HG03196 (cell line): ENCODE measurements around the gene IL2RA.
"Not testable (repeated sequence)": the region's sequence is repeated elsewhere in the genome, so short reads cannot be mapped to it uniquely, and the experiment has no call there.

ENCODE experiments used
- ATAC-seq: cut with Tn5 transposase; IDR thresholded peaks from one replicate; pipeline ENCODE4 v1.9.1; 2021; ENCODE audit not compliant: unreplicated experiment

IL2RA gene

GRCh38 chr10:6018422-6018821, 43.7 kb downstream of the IL2RA start:
- ATAC-seq, result no peak

GRCh38 chr10:6017781-6018354, 44.3 kb downstream of the IL2RA start:
- ATAC-seq, result no peak

GRCh38 chr10:6014241-6014761, 47.9 kb downstream of the IL2RA start:
- no peak for ATAC-seq

GRCh38 chr10:6013413-6014192, 48.6 kb downstream of the IL2RA start:
- no peak for ATAC-seq

- no peak for ATAC-seq
Observed at GRCh38 chr10:6012121-6012905, 49.9 kb downstream of the IL2RA start.

- no peak for ATAC-seq
Observed at GRCh38 chr10:6011558-6011957, 50.6 kb downstream of the IL2RA start.

GRCh38 chr10:6010569-6010968, 51.6 kb downstream of the IL2RA start:
- no peak for ATAC-seq

- no peak for ATAC-seq
Observed at GRCh38 chr10:6009961-6010360, 52.2 kb downstream of the IL2RA start.

- no peak for ATAC-seq
Observed at GRCh38 chr10:6009150-6009549, 53.0 kb downstream of the IL2RA start.

GRCh38 chr10:6008497-6009142, 53.5 kb downstream of the IL2RA start:
- no peak for ATAC-seq

- no peak for ATAC-seq
Observed at GRCh38 chr10:6006991-6007390, 55.2 kb downstream of the IL2RA start.

GRCh38 chr10:6006546-6006945, 55.6 kb downstream of the IL2RA start:
- ATAC-seq, result no peak

- ATAC-seq, result no peak
Observed at GRCh38 chr10:6005856-6006395, 56.2 kb downstream of the IL2RA start.

GRCh38 chr10:6005161-6005804, 56.9 kb downstream of the IL2RA start:
- ATAC-seq, result not testable (repeated sequence)

GRCh38 chr10:6002809-6003510, 59.2 kb downstream of the IL2RA start:
- no peak for ATAC-seq

GRCh38 chr10:5999440-6000165, 62.6 kb downstream of the IL2RA start:
- no peak for ATAC-seq

- no peak for ATAC-seq
Observed at GRCh38 chr10:5996696-5997095, 65.5 kb downstream of the IL2RA start.

GRCh38 chr10:5992398-5992797, 69.8 kb downstream of the IL2RA start:
- ATAC-seq, result no peak

GRCh38 chr10:5991708-5992107, 70.5 kb downstream of the IL2RA start:
- no peak for ATAC-seq
